ENCODE data around the gene LCA5L. TPM values are rescaled to one million over a fixed set of nuclear protein-coding genes. Genes with fewer than 3 reads are reported as not detected.

The LCA5L gene
- total RNA-seq, 1 donor from 2014 or later, result 3.0 TPM

- Histone ChIP-seq H3K4me1 (peaks cover under 1% of the 10 kb centered on the region), H3K9me3 (no peaks in the 10 kb centered on the region), H3K36me3 (no peaks in the 10 kb centered on the region), H3K27ac (peak within 1 kb of the TSS; percentile 31), H3K27me3 (ENCODE audit: low read depth) (no peaks in the 10 kb centered on the region), H3K4me3 (peak within 1 kb of the TSS; percentile 40)
- intact Hi-C loops (cut with DNase I), result no loop called here
- DNase-seq (peak; percentile 69), ATAC-seq (peak; percentile 95 to 96)
- TF ChIP-seq, protein P1, sequence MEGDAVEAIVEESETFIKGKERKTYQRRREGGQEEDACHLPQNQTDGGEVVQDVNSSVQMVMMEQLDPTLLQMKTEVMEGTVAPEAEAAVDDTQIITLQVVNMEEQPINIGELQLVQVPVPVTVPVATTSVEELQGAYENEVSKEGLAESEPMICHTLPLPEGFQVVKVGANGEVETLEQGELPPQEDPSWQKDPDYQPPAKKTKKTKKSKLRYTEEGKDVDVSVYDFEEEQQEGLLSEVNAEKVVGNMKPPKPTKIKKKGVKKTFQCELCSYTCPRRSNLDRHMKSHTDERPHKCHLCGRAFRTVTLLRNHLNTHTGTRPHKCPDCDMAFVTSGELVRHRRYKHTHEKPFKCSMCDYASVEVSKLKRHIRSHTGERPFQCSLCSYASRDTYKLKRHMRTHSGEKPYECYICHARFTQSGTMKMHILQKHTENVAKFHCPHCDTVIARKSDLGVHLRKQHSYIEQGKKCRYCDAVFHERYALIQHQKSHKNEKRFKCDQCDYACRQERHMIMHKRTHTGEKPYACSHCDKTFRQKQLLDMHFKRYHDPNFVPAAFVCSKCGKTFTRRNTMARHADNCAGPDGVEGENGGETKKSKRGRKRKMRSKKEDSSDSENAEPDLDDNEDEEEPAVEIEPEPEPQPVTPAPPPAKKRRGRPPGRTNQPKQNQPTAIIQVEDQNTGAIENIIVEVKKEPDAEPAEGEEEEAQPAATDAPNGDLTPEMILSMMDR (IDR thresholded peaks at IDR 0.05), result no peak
Observed at GRCh38 chr21:39451332-39452206, 6.0 kb upstream of the LCA5L start, which contains the start of gene SH3BGR. Gene SH3BGR, plus strand, starts transcription at chr21:39451970. Its CDS starts 127 bp downstream, at chr21:39452097.

GRCh38 chr21:39447264-39447663 is 1.7 kb upstream of the LCA5L start:
- Histone ChIP-seq H3K27ac (no peak overlapping the region), H3K4me1 (peaks cover 17% of the 10 kb centered on the region), H3K36me3 (no peaks in the 10 kb centered on the region), H3K4me3 (no peak overlapping the region), H3K27me3 (ENCODE audit: low read depth) (no peaks in the 10 kb centered on the region), H3K9me3 (no peaks in the 10 kb centered on the region)
- TF ChIP-seq, protein P1 (IDR thresholded peaks at IDR 0.05), result no peak
- intact Hi-C loops (cut with DNase I), result no loop called here
- DNase-seq (no peak), ATAC-seq (no peak)

DNA sequence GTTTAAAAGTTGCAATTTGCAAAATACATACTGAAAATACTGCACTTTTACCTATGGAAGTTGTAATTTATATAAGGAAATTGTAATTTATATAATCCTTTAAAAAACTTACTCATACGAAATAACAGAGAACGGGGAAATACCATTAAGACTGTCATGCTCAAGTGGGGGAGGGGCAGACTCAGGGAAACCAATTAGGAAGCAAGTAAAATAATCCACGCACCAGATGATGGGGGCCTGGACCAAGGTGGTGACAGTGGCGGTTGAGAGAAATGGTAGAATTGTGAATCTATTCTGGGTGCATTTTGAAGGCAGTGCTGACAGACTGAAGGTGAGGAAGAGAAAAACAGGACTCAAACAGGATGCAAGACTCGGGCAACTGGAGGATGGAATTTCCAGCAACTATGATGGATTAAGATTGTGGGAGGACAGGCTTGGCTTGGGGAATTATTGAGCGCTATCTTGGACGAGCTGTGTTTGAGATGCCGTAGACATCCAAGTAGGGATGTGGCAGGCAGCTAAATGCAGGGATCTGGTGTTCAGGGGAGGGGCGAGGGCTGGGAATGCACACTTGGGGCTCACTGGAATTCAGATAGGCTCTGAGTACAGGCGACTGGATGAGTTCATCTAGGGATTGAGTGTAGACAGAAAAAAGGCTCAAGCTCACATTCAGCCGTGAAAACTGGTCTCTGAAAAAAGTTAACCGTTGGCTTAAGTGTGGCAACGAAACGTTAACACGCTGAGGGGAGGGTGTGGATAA is 977 bp downstream of the LCA5L start:
- DNase-seq, result no peak
- TF ChIP-seq, protein P1 (IDR thresholded peaks at IDR 0.05), result no peak
- Histone ChIP-seq H3K27me3 (ENCODE audit: low read depth) (no peaks in the 10 kb centered on the region), H3K4me1 (peaks cover 17% of the 10 kb centered on the region), H3K36me3 (no peaks in the 10 kb centered on the region), H3K9me3 (no peaks in the 10 kb centered on the region), H3K4me3 (peak overlapping the region; percentile 98), H3K27ac (peak overlapping the region; percentile 93)
- intact Hi-C loops (cut with DNase I), result no loop called here
- peak; percentile 37 to 61 for ATAC-seq

- Histone ChIP-seq H3K27ac (no peak overlapping the region), H3K36me3 (no peaks in the 10 kb centered on the region), H3K4me1 (peaks cover 17% of the 10 kb centered on the region), H3K4me3 (no peak overlapping the region), H3K27me3 (ENCODE audit: low read depth) (no peaks in the 10 kb centered on the region), H3K9me3 (no peaks in the 10 kb centered on the region)
- ATAC-seq (no peak), DNase-seq (no peak)
- TF ChIP-seq, protein P1 (IDR thresholded peaks at IDR 0.05), result peak; percentile 62
- intact Hi-C loops (cut with DNase I), result no loop called here
Observed at GRCh38 chr21:39441502-39442475, 3.8 kb downstream of the LCA5L start.

DNA sequence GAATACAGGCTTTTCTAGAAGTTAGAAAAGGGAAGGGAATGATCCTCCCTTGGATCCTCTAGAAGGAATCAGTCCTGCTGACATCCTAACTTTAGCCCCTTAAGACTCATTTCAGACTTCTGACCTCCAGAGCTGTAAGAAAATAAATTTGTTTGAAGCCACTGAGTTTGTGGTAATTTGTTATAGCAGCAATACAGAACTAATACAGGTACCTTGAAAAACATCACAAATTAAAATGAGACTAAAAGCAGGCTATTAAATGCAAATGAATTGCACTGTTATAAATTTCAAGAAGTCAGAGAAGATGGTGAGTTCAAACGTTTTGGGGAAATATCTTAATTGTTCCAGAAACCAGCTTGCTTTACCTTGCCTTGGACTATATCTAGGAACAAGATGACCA is 6.3 kb downstream of the LCA5L start:
- no peaks in the 10 kb centered on the region for H3K4me1 ChIP-seq
- H3K9me3 ChIP-seq, result no peaks in the 10 kb centered on the region
- intact Hi-C loops (cut with DNase I), result no loop called here

More for the DNA sequence above, 6.3 kb downstream of the LCA5L start:
- H3K27me3 ChIP-seq (ENCODE audit: low read depth), result no peaks in the 10 kb centered on the region
- DNase-seq (no peak), ATAC-seq (no peak)
- TF ChIP-seq, protein P1 (IDR thresholded peaks at IDR 0.05), result no peak
- no peak overlapping the region for H3K4me3 ChIP-seq
- no peak overlapping the region for H3K27ac ChIP-seq
- H3K36me3 ChIP-seq, result no peaks in the 10 kb centered on the region

Measured in lower lobe of right lung (tissue), 2 donors.